HG03558 (cell line): Measurements from ENCODE around the gene RND2.

Source experiments
- ATAC-seq: cut with Tn5 transposase; IDR thresholded peaks from one replicate; pipeline ENCODE4 v1.9.1; 2021; ENCODE audit warnings: moderate number of reproducible peaks; ENCODE audit not compliant: unreplicated experiment; ENCODE audit errors: extremely low read depth

The RND2 gene

DNA sequence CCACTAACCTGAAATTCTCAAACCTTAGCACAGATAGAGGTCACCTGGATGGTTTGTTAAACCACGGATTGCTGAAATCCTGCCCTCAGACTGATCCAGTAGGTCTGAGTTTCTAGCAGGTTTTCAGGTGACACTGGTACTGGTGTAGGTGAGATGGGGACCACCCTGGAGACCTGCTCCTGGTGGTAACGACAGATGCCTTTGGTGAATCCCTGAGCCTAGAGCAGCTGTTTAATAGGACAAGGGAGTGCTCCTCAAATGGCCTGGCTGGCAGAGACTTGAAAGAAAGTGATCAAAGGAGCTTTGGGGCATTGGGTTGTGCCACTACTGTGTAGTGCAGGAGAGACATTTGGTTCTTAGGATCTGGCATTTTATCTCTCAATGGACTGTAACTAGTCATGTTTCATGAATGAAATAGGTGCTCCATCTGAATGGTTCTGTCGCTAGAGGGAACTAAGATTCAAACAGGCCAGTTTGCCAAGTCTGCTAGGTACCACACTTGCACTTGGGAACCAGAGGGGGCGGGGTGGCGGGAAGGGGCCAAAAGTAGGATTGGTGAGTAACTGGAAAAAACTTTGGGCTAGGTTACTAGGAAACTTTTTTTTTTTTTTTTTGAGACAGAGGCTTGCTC lies 21.4 kb upstream of the RND2 start:
- no peak for ATAC-seq

DNA sequence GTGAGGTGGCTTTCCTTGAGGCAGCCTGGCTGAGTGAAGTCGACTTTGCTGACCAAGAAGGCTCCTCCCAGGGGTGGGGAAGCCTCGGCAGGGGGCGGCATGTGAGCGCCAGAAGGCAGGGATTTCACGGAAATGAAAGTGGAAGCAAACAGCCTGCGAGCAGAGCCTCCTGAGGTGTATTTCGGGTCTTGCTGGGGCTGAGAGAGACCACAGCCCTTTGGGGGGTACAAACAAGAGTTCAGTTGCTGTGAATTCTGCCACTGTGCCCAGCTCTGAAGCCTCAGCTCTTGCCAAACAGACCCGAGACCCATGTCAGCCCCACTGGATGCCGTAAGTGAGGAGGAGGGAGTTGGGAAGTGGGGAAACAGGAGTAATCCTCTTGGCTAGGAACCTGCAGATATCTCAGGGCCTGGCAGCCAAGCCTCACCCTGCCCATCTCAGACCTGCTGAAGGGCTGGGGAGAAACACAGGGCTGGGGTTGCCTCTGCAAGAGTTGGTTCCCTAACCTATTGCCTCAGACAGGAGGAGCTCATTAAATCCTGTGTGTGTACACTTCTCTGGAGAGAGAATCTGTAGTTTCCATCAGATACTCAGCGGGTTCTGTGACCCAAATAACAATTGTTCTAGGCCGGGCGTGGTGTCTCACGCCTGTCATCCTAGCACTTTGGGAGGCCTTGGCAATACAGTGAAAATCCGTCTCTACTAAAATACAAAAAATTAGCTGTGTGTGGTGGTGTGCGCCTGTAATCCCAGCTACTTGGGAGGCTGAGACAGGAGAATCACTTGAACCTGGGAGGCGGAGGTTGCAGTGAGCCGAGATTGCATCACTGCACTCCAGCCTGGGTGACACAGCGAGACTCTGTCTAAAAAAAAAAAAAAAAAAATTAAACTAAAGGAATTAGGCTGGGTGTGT lies 18.1 kb upstream of the RND2 start, which contains the start of gene IFI35:
Gene IFI35 (plus strand): TSS at position 146 of the 913 bp plus-strand sequence. CDS start 164 bp downstream, at position 310.
- ATAC-seq = no peak

DNA sequence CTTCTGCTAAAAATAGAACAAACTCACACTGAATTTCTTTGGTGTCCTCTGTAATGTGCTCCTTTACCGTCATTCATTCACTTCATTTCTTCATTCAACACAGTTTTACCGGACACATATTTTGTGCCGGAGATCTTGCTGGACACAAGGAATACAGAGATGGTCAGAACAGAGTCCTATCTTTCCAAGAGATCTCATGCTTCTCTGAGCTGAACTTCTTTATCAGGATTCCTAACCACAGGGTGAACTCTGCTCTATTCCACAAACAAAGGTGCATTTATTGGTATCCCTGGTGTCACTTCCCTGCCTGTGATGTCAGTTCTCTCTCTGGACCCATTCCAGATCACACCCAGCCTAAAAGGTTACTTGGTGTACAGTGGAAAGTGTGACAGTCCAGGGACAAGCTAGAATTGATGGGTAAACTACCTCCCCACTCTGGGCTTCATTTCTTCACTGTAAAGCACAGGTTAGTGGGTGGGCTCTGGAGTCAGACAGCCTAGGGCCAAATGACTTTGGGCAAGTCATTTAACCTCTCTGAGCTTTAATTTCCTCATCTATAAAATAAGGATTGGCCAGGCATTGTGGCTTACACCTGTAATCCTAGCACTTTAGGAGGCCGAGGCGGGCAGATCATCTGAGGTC lies 14.2 kb upstream of the RND2 start:
- no peak for ATAC-seq

DNA sequence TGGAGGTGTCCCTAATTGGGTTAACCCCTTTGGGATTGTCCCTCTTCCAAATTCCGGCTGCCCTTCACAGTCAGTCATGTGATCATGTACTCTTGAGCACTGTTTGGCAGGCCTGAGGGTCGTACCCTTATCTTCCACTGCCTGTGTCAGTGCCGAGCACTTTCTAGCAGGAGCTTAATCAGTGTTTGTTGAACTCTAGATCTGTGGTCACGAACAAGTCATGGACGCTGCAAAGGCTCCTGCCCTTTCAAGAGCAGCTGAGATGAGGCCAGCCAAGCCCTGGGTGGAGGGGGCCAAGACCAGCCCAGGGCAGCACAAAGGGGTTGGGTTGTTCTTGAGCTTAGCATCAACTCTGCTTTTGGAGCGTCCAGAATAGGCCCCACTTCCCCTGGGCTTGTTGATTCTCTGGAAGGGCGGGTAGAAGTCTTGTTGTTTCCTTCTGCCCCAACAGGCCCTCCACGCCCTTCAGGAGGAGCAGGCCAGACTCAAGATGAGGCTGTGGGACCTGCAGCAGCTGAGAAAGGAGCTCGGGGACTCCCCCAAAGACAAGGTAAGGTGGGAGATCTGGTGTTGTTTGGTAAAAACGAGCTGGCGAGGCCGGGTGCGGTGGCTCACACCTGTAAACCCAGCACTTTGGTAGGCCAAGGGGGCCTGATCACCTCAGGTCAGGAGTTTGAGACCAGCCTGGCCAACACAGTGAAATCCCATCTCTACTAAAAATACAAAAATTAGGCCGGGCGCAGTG lies 13.1 kb upstream of the RND2 start:
- ATAC-seq = no peak

- no peak for ATAC-seq
Measured at GRCh38 chr17:43013296-43013695, 11.7 kb upstream of the RND2 start.

GRCh38 chr17:43014020-43014648 lies 10.9 kb upstream of the RND2 start:
- ATAC-seq = no peak

- no peak for ATAC-seq
Measured at GRCh38 chr17:43014649-43015542, 10.1 kb upstream of the RND2 start.

- ATAC-seq = no peak
Measured at GRCh38 chr17:43015579-43015978, 9.5 kb upstream of the RND2 start.

GRCh38 chr17:43016216-43016615 lies 8.8 kb upstream of the RND2 start:
- no peak for ATAC-seq

DNA sequence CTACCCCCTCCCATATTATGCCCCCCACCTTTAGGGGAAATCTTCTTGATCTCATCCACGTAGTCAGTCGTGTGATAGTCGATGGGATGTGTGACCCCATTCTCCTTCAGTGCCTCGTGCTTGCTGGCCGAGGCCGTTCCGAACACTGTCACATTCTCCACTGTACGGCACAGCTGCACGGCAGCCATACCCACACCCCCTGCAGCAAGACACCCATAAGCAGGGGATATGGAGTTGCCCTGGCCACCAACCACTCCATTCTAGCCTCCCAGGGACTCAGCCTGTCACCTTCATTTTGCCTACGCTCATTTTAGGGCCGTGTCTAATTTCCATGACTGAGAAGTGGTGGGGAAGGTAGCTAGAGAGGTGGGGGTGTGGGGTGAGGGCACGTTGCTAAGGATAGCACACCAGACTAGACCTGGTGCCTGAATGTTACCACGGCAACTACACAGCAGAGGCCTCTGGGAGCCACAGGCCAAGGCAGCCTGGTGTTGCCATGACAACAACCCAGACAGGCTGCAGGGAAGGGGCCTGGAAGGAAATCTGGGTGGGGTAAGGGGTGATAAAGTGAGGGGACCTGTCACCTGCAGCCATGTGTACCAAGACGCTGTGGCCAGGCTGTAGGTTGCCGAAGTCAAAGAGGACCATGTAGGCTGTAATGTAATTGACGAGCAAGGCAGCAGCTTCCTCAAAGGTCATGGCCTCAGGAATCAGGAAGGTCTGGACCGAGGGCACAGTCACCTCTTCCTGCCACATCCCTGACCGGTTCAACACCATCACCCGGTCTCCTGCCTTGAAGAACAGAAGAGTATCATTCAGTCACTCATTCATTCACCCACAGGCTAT lies 6.8 kb upstream of the RND2 start:
- no peak for ATAC-seq

- ATAC-seq = no peak
Measured at GRCh38 chr17:43018932-43019331, 6.1 kb upstream of the RND2 start.

- ATAC-seq = no peak
Measured at GRCh38 chr17:43019418-43019817, 5.6 kb upstream of the RND2 start.

- ATAC-seq = no peak
Measured at GRCh38 chr17:43020030-43020621, 4.9 kb upstream of the RND2 start.

DNA sequence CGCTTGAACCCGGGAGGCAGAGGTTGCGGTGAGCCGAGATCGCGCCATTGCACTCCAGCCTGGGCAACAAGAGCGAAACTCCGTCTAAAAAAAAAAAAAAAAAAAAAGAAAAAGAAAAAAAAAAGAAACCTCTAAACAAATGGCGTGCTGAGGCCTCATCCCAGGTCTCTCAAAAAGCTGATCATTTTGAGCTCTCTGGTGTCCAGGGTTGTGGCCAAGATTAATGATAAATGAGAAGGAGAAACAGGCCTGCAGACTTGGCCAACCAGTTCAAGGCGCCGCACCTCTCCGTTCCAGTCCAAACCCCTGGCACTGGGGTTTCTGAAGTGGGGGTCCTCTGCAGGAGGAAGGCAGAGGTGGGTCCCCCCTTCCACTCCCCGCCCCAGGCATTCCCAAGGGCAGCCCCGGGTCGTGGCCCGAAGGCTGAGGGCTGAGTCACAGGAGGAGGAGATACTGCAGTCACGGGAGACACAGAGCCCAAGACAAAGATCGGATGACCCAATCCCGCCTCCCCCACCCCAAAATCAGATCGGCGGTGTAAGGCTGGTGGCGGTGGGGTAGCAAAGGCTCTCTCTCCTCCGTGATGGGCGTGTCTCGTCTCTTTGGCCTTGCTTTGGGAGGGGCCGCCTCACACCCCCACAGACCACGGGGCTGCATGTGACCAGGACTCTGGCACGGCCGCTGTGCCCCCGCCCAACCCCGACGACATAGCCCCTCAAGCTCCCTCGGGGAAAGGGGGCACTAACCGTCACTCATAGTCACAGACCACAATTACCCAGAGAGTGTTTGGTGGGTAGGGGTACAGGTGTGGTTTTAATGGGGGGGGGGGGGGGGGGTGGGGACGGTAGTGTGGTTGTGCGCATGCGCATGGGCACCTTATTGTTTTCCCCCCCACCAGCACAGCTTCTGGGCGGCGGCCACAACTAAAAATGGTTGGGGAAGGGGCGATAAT lies 4.0 kb upstream of the RND2 start:
- ATAC-seq = no peak

- ATAC-seq = no peak
Measured at GRCh38 chr17:43021741-43022512, 3.1 kb upstream of the RND2 start, which contains the start of gene VAT1. VAT1 (minus strand) TSS chr17:43022385; CDS start chr17:43022322, 63 bp downstream.

DNA sequence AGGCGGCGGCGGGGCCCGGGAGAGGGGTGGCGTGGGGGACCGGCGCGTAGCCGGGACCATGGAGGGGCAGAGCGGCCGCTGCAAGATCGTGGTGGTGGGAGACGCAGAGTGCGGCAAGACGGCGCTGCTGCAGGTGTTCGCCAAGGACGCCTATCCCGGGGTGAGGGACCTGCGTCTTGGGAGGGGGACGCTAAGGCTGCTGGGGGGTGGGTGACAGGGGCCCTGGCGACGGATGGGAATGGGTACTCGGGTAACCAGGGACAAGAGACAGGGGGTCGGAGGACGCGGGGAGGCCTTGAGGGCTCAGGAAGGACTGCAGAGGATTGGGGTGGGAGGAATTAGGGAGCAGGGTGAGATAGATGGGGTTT lies 243 bp downstream of the RND2 start:
- no peak for ATAC-seq
